Panc1 (cell line): Measurements from ENCODE around the gene TBKBP1.

Experiments used
- POLR2AphosphoS5 ChIP-seq: IDR thresholded peaks from 2 replicates; pipeline ENCODE4 v1.6.1; 2012; ENCODE audit warnings: mild to moderate bottlenecking, low read depth, low read length, moderate library complexity
- SIN3A ChIP-seq: IDR thresholded peaks from 2 replicates; pipeline ENCODE4 v1.6.1; 2012; ENCODE audit warnings: low read depth, mild to moderate bottlenecking, low read length, moderate library complexity, borderline replicate concordance; ENCODE audit not compliant: insufficient read depth
- TCF7L2 ChIP-seq: IDR thresholded peaks from 2 replicates; pipeline ENCODE4 v1.6.1; 2011; ENCODE audit warnings: mild to moderate bottlenecking, low read depth, low read length, inconsistent platforms
- TF ChIP-seq, protein P1 (sequence below): fragments of 450-650 bp; IDR thresholded peaks from 2 replicates; pipeline ENCODE4 v1.5.1; 2017; ENCODE audit warnings: mild to moderate bottlenecking

DNA sequence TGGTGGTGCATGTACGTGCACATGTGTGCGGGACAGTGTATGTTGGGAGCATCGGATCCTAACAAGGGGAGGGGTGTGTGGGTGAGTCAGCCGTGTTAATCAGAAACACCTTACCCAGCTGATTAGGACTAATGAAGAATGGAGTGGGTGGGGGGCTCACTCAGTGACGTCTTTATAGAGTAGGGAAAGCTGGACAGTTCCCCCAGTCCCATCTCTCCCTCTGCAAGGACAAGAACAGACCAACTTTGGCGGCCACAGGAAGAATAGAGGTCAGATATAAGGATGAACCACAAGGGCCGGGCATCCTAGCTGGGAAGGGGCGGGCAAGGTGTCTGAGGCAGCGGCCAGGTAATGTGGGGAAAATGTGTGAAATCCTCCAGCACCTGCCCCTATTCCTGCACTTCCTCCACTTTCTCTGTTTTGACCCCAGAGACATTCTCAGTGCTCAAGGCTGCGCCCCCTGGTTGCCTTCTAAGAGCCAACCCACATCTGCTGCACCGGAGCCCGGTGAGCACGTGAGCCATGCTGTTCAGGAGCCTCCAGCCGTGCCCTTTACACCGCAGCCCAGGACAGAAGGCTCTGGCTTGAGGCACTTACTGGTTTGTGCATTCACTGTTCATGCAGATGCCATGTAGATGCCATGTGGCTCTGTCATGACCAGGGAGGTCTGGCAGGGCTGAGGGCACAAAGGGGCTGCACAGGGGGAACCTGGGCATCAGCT lies 20.2 kb downstream of the TBKBP1 start:
- TF ChIP-seq, protein P1, sequence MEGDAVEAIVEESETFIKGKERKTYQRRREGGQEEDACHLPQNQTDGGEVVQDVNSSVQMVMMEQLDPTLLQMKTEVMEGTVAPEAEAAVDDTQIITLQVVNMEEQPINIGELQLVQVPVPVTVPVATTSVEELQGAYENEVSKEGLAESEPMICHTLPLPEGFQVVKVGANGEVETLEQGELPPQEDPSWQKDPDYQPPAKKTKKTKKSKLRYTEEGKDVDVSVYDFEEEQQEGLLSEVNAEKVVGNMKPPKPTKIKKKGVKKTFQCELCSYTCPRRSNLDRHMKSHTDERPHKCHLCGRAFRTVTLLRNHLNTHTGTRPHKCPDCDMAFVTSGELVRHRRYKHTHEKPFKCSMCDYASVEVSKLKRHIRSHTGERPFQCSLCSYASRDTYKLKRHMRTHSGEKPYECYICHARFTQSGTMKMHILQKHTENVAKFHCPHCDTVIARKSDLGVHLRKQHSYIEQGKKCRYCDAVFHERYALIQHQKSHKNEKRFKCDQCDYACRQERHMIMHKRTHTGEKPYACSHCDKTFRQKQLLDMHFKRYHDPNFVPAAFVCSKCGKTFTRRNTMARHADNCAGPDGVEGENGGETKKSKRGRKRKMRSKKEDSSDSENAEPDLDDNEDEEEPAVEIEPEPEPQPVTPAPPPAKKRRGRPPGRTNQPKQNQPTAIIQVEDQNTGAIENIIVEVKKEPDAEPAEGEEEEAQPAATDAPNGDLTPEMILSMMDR = no peak
- no peak for TF ChIP-seq TCF7L2
- TF ChIP-seq POLR2AphosphoS5 = no peak
- no peak for TF ChIP-seq SIN3A
